HG03196 (cell line): Measurements from ENCODE around the gene RAG2.
A peak's percentile ranks its signal among the peaks of the same experiment; 100 is the strongest.

Experiments
- ATAC-seq: cut with Tn5 transposase; IDR thresholded peaks from one replicate; pipeline ENCODE4 v1.9.1; 2021; ENCODE audit not compliant: unreplicated experiment

The RAG2 gene

GRCh38 chr11:36598051-36598450, at the start of gene RAG2:
Gene RAG2 (minus strand): TSS chr11:36598236. CDS start chr11:36594168, 4,068 bp downstream.
- no peak for ATAC-seq

DNA sequence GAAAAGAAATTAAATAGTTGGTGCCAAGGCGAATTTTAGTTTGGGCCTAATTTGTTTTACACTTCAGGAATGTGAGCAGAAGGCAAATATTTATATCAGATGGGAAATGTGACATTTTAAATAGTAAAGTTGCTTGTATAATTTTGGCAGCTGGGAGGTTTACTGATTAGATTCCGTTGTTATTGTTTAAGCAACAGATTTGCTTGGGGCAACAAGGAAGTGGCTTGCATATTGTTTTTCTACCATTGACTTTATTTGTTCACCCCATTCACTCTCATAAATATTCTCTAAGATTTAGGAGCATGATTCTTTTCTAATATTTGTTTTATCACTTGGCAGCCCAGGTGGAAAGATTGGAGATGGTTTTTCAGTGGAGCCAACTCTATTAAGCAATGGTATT, 40.5 kb upstream of the RAG2 start:
- no peak for ATAC-seq

GRCh38 chr11:36635066-36635862, 37.2 kb upstream of the RAG2 start:
- no peak for ATAC-seq

GRCh38 chr11:36631774-36632173, 33.7 kb upstream of the RAG2 start:
- no peak for ATAC-seq

- ATAC-seq: no peak
Observed at GRCh38 chr11:36628765-36629244, 30.8 kb upstream of the RAG2 start.

DNA sequence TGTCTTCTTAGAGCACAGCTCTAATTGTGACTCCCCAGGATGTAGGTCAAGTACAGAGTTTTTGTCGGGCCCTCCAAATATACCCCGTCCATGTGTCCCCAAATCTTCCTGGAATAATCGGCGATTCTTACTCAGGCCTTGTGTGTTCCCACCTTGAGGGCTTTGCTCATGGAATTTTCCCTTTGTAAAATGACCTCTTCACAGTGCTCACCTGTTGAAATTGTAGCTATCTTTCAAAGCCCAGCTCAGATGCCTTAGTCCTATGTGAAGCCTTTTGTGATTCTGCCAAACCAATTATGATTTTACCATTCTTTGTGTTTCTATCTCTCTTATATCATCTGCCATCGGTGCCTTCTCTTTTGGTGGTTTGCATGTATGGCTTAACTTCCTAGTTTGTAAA, 30.1 kb upstream of the RAG2 start:
- ATAC-seq: no peak

DNA sequence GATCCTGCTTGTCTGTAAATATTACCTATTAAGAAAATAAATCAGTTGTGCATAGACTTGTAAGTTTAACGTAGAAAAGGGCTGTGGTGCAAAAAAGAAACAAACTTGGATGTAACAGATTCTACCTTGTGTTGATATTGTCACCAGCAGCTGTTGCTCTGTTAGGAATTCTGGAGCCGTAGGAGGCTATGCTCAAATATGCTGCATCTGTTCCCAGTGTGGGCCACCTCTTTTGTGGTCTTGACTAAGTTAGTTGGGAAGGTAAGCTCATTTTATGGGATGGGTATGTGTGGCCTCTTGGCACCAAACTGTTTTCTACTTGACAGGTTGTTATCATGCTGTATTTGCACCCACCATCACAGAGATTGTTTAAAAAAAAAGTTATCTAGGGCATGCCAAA, 29.4 kb upstream of the RAG2 start:
- no peak for ATAC-seq

DNA sequence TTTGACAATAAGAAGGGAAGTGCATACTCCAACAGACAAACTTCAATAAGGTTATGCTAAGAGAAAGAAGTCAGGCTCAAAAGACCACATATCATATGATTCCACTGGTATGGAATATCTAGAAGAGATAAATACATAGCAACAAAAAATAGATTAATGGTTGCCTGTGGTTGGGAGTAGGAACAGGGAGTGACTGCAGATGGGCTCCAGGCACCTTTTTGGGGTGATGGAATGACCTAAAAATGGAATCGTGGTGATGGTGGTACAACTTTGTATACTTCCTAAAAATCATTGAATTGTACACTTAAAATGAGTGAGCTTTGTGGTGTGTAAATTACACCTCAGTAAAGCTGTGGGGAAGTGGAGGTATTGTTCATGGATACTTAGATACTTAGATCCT, 29.0 kb upstream of the RAG2 start:
- no peak for ATAC-seq

- no peak for ATAC-seq
Observed at GRCh38 chr11:36623494-36623893, 25.5 kb upstream of the RAG2 start.

DNA sequence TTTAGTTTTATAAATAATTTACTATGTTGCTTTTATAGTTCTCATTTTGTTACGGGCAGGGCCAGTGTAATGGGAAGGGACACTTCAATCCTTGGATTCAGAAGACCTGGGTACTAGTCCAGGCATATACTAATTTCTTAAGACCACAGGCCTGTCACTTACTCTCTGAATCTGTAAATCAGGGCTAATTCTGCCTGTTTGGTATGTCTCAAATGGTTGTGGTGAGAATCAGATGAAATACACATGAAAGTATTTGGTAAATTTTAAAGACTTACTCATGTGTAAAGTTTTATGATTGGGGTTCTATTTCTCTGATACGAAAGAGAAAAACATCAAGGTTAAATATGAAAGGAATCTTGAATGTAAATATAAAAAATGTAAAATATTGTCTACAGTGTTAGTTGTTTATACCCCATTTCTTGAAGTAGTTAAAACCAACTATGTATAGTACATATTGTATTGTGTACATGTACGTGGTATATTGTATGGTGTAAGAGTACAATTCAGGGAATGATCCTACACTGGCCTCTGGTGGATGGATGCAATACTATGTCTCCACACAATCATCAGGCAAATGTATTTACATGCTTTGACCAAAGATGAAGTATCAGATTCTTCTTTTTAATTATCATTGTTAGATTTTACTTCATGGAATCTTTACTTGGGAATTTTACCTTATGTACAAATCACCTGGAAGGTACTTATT, 24.5 kb upstream of the RAG2 start:
- peak; percentile 71 for ATAC-seq

DNA sequence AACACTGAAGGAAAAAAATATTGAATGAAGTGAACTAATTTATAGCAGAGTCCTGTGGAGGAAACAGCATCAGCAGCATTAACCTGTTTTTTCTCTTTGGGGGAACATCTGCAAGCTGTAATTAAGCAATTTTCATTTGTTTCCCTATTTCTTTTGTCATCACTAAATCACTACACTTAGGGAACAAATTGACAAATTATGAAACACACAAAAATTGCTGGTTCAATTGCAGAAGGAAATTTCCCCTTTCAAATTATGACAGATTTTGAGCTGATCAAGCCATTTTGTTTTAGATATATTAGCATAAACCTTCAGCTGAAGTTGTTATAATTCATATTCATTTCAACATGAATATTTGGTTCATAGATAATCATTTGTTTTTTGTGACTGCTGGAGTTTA, 22.2 kb upstream of the RAG2 start:
- ATAC-seq: no peak

DNA sequence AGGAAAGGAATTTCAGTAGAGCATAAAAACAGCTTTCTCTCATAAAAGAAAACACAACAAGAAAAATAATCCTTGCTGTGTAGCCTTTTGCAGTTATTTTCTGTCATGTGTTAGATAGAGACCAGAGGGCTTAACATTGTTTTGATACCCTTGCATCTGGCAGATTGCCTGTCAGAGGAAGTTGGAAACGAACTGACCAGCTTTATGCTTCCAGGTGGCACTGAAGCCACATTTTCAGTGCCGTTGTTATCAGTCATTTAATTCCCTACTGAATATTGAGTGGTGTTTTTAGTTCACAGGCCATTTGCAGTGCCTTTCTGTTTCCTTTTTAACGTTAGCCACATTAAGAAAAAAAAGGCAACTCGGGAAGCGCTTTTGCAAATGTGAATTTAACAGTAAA, 21.5 kb upstream of the RAG2 start:
- no peak for ATAC-seq

GRCh38 chr11:36618363-36619047, 20.5 kb upstream of the RAG2 start:
- no peak for ATAC-seq

- ATAC-seq: no peak
Observed at GRCh38 chr11:36617543-36618362, 19.7 kb upstream of the RAG2 start.

GRCh38 chr11:36615826-36616225, 17.8 kb upstream of the RAG2 start:
- ATAC-seq: no peak

- no peak for ATAC-seq
Observed at GRCh38 chr11:36609383-36609782, 11.3 kb upstream of the RAG2 start.

DNA sequence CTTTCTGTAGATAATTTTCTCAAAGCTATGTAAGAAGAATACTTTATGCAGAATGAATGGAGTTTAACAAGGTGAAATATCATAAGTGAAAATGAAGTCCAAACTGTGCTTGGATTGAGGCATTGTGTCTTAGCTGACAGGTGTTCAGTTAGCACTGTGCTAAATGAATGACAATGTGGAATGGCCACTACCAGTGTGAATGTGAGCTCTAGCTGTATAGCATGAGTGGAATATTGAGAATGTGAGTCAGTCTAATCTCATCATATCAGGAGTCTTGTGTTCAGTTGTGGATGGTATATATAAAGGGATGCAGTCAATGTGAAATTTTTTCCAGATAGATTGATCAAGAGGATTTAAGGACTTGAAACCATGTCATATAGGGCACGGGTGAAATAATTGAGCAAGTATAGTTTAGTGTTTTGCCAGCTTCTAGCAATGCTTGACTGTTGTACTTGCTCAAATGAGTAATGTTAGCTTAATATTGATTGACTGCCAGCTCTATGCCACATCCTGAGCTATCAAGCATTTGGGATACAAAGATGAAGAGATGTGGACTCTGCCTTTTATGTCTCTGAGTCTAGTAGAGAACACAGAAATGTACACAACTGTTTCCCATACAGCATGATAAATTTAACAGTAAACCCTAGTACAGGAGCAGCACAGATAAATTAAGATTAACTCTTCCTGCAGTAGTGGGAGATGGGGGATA, 10.6 kb upstream of the RAG2 start:
- ATAC-seq: no peak

DNA sequence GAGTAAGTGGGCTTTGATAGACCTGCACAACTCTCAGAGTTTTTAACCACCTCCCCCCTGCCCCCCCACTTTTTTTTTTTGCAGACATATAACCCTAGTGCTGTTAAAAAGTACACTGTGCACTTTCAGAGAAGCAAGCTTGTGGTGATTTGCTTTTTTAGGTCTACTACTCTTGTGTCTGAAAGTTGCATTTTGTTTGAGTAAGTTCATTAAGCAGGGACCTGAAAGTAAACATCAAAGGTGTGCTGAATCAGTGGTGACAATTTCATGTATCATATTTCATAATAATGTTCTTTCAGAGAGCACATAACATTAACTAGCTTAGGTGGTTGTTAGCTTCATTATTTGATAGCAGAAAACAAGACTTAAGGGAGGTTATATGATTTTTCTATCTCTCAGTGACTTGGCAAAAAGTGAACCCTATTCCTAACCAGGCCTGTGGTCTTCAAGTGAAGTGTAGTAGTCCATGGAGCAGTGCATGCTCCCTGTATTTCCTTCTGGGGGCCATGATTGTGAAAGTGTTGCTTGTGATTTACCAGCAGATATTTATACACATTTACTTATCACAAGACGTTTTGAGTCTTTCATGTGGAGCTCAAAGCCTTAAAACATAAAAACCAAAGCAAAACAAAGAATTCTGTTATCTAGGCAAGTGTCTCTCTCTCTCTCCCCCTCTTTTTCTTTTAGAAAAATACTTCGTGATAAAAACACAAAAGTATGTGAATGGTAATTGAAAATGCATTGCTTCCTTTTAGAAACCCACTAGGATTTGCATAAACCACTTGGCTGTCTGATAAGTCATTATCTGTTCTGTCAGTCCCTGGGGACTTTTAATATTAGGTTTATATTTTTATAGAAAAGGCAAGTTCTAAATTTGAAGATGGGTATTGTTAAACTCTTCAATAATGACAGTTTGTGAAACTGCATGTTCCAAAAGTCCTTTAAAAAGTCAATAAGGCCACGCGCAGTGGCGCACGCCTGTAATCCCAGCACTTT, 7.5 kb upstream of the RAG2 start:
- ATAC-seq: peak; percentile 67

DNA sequence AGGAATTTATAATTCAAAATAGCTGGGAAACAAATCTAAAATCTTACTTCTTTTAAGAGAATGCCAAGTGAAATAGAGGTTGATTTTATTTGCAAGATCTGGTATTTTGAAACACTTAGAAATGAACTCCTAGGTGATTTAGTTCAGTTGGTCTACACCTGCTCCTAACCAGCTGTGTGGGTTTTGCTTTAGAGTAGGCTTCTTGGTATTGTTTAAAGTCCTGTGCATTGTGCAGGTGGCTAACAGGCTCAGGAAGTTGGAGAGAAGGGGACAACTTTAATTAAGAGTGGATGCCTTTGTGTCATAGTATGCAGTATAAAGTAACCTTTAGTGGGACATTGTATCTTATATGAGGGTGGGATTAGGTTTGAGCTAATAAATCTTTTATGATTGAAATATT, 4.1 kb upstream of the RAG2 start:
- ATAC-seq: no peak
